A549 (cell line): ENCODE results near the gene CATSPERB. TPM values are rescaled to one million over a fixed set of nuclear protein-coding genes. Genes with fewer than 3 reads are reported as not detected.

Experiments
- ATAC-seq, 2 experiments: fragments of 200-7000 bp in 1 of 2; fragments of >200 bp in 1 of 2; cut with Nextera tagmentation in 1 of 2; cut with Tn5 transposase in 1 of 2; 3 replicates each; pipeline versions ENCODE4 v1.8.0 to v1.9.1; 2018 to 2020; ENCODE audit warnings: mild to moderate bottlenecking in 1 of 2, moderate library complexity in 1 of 2
- CTCF ChIA-PET: fragments of 300-600 bp; sonication (Branson Sonifier 250); formaldehyde crosslinking; extraction: SDS; loops from one replicate; lab custom pipeline; 2021; ENCODE audit warnings: antibody characterized with exemption, inconsistent platforms; lab: Yijun Ruan, JAX
- POLR2A ChIA-PET: fragments of 350-600 bp; formaldehyde crosslinking; extraction: SDS; loops from one replicate; lab custom pipeline; 2021; ENCODE audit warnings: antibody characterized with exemption, inconsistent platforms; lab: Yijun Ruan, JAX
- DNase-seq, 2 experiments: peaks; one replicate each; pipeline versions ENCODE4 v3.0.0 to v3.0.0-alpha.2; 2011 to 2016; ENCODE audit warnings: low read depth in 1 of 2, low spot score in 1 of 2
- FAIRE-seq: peaks from 2 replicates; lab custom pipeline; 2011; peaks lifted over from hg19 to GRCh38; lab: Jason Lieb, UNC
- H3K27ac ChIP-seq, 2 experiments: fragments of >200 bp; sonication (Bioruptor Twin); formaldehyde crosslinking; 3 replicates each; pipeline ENCODE4 v1.5.1; 2016 to 2017
- H3K4me1 ChIP-seq: fragments of >200 bp; sonication (Bioruptor Twin); formaldehyde crosslinking; 3 replicates; pipeline ENCODE4 v1.6.1; 2016
- H3K4me2 ChIP-seq: fragments of >200 bp; sonication (Bioruptor Twin); formaldehyde crosslinking; 3 replicates; pipeline ENCODE4 v1.6.1; 2016
- H3K4me3 ChIP-seq: fragments of >200 bp; sonication (Bioruptor Twin); formaldehyde crosslinking; 3 replicates; pipeline ENCODE4 v1.5.1; 2016
- H3K9me3 ChIP-seq: fragments of >200 bp; sonication (Bioruptor Twin); formaldehyde crosslinking; 3 replicates; pipeline ENCODE4 v1.6.1; 2016
- BHLHE40 ChIP-seq: IDR thresholded peaks from 2 replicates; pipeline ENCODE4 v1.6.1; 2012; ENCODE audit warnings: low read depth, low read length, inconsistent platforms
- CBX8 ChIP-seq: fragments of 200-600 bp; sonication (generic); IDR thresholded peaks from 2 replicates; pipeline ENCODE4 v1.6.1; 2016
- CEBPB ChIP-seq, 2 experiments: fragments of >200 bp in 1 of 2; sonication (Bioruptor Twin) in 1 of 2; formaldehyde crosslinking in 1 of 2; IDR thresholded peaks; 2 replicates each; pipeline ENCODE4 v1.6.1; 2012 to 2016
- EHMT2 ChIP-seq: fragments of 200-600 bp; sonication (generic); IDR thresholded peaks from 2 replicates; pipeline ENCODE4 v1.6.1; 2016; ENCODE audit warnings: antibody characterized with exemption, low read depth, mild to moderate bottlenecking, moderate library complexity
- ESRRA ChIP-seq: fragments of 150-350 bp; IDR thresholded peaks from 2 replicates; pipeline ENCODE4 v1.6.1; 2014; ENCODE audit warnings: mild to moderate bottlenecking, low read length, borderline replicate concordance
- GATA3 ChIP-seq: IDR thresholded peaks from 2 replicates; pipeline ENCODE4 v1.6.1; 2012; ENCODE audit warnings: borderline replicate concordance
- HES2 ChIP-seq: fragments of >200 bp; sonication (Bioruptor Twin); formaldehyde crosslinking; IDR thresholded peaks from 2 replicates; pipeline ENCODE4 v1.6.1; 2016
- HMGXB4 ChIP-seq: fragments of 250-450 bp; sonication (Bioruptor Pico); IDR thresholded peaks from 2 replicates; pipeline ENCODE4 v1.5.0; 2021; ENCODE audit warnings: mild to moderate bottlenecking, moderate library complexity, borderline replicate concordance
- HOXA7 ChIP-seq: fragments of 250-450 bp; sonication (Bioruptor Pico); IDR thresholded peaks from 2 replicates; pipeline ENCODE4 v1.5.0; 2020; ENCODE audit warnings: mild to moderate bottlenecking, moderate library complexity
- HOXB13 ChIP-seq: fragments of 250-450 bp; sonication (Bioruptor Pico); IDR thresholded peaks from 2 replicates; pipeline ENCODE4 v1.5.0; 2020; ENCODE audit warnings: low read depth, mild to moderate bottlenecking, moderate library complexity
- HOXB5 ChIP-seq: fragments of 250-450 bp; sonication (Bioruptor Pico); IDR thresholded peaks from 2 replicates; pipeline ENCODE4 v1.5.0; 2020; ENCODE audit warnings: mild to moderate bottlenecking, moderate library complexity
- KDM1A ChIP-seq: fragments of 200-600 bp; sonication (generic); IDR thresholded peaks from 2 replicates; pipeline ENCODE4 v1.6.1; 2016; ENCODE audit warnings: low read depth, mild to moderate bottlenecking
- KDM5A ChIP-seq: fragments of 200-600 bp; sonication (generic); IDR thresholded peaks from 2 replicates; pipeline ENCODE4 v1.6.1; 2016; ENCODE audit warnings: antibody characterized with exemption, mild to moderate bottlenecking
- MYC ChIP-seq: IDR thresholded peaks from 2 replicates; pipeline ENCODE4 v1.6.1; 2012; ENCODE audit warnings: mild to moderate bottlenecking, inconsistent platforms, low read length, improper control_type of control experiment, borderline replicate concordance
- PHF8 ChIP-seq: fragments of 200-600 bp; sonication (generic); IDR thresholded peaks from 2 replicates; pipeline ENCODE4 v1.6.1; 2016; ENCODE audit warnings: low read depth, mild to moderate bottlenecking, antibody characterized with exemption, moderate library complexity, borderline replicate concordance
- RCOR1 ChIP-seq: fragments of 150-350 bp; IDR thresholded peaks from 2 replicates; pipeline ENCODE4 v1.6.1; 2014; ENCODE audit warnings: antibody characterized with exemption, low read length, low read depth
- RNF2 ChIP-seq: fragments of 200-600 bp; sonication (generic); IDR thresholded peaks from 2 replicates; pipeline ENCODE4 v1.6.1; 2016; ENCODE audit warnings: low read depth, mild to moderate bottlenecking, antibody characterized with exemption, moderate library complexity, borderline replicate concordance
- SREBF2 ChIP-seq: fragments of 450-650 bp; IDR thresholded peaks from 2 replicates; pipeline ENCODE4 v1.6.1; 2014; ENCODE audit warnings: mild to moderate bottlenecking, moderate library complexity
- TFCP2L1 ChIP-seq: fragments of 250-450 bp; sonication (Bioruptor Pico); IDR thresholded peaks from 2 replicates; pipeline ENCODE4 v1.5.0; 2021; ENCODE audit warnings: mild to moderate bottlenecking
- ZFP36 ChIP-seq: fragments of 450-650 bp; IDR thresholded peaks from 2 replicates; pipeline ENCODE4 v1.6.1; 2014; ENCODE audit warnings: borderline replicate concordance; ENCODE audit not compliant: partially characterized antibody
- ZNF302 ChIP-seq: fragments of 250-450 bp; sonication (Bioruptor Pico); IDR thresholded peaks from 2 replicates; pipeline ENCODE4 v1.9.0; 2021; ENCODE audit warnings: inconsistent platforms, mild to moderate bottlenecking, moderate library complexity
- WGBS: methylation state at CpG from one replicate; pipeline ENCODE4 v1.1.6; 2017; ENCODE audit errors: missing lambda C conversion rate; 5-methylcytosine and 5-hydroxymethylcytosine counted together
- polyA minus RNA-seq: library from RNA; depleted of rRNA, polyadenylated mRNA; stranded (reverse); fragments of >200 nt; gene quantifications from 2 replicates; pipeline ENCODE4 v1.2.3, GENCODE V29; 2011; rRNA and poly(A)+ RNA removed
- polyA plus RNA-seq, 4 experiments: library from polyadenylated mRNA; depleted of rRNA in 3 of 4; stranded (reverse); fragments of >200 nt; fragmentation: RNase III in 1 of 4; extraction: RNeasy Plus Mini Kit Qiagen cat#74134 plus additional on column Dnase treatment in 1 of 4; gene quantifications; 2 replicates in 3 of 4; 3 replicates in 1 of 4; pipeline ENCODE4 v1.2.3, GENCODE V29; 2011 to 2017
- TF ChIP-seq, protein P1 (sequence below): IDR thresholded peaks from 2 replicates; pipeline ENCODE4 v1.6.1; 2012
- TF ChIP-seq, protein P2 (sequence below): IDR thresholded peaks from 2 replicates; pipeline ENCODE4 v1.6.1; 2012
- TF ChIP-seq, protein P3 (sequence below): fragments of 450-650 bp; IDR thresholded peaks from 2 replicates; pipeline ENCODE4 v1.6.1; 2014; ENCODE audit warnings: antibody characterized with exemption

Gene CATSPERB
- 0.05 and 0.09 TPM in 2 replicates for polyA plus RNA-seq (2011; rRNA removed)
- polyA plus RNA-seq (2012; cell fraction: cytosol; rRNA removed), result not detected in 2 replicates
- polyA plus RNA-seq (2012; cell fraction: nucleus; rRNA removed), result not detected in 2 replicates
- not detected in 3 replicates for polyA plus RNA-seq (2017; fragmentation: RNase III; extraction: RNeasy Plus Mini Kit Qiagen cat#74134 plus additional on column Dnase treatment)
- not detected in 2 replicates for polyA minus RNA-seq

DNA sequence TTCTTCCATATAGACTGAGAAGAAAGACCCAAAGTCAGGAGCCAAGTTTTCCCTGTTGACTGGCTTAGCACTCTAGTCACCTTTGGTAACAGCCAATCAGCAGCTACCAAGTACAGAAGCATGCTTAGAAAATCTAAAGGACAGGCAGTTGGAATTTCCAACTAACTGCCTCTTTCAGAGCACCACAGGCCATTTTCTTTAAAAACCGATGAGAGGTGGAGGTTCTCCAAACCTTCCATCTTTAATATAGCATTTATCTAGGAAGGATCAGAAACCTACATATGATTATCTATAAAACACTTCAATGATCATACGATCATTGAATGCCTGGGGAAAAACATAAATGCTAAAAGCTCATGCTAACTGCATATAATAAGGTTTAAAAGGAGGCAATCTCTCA is at the start of gene CATSPERB:
TSS of gene CATSPERB (minus strand) at position 101 of the 400 bp plus-strand sequence. CDS start 2,607 bp downstream, outside the sequence.
- TF ChIP-seq HOXB13, result no peak
- no peak for TF ChIP-seq ZNF302
- TF ChIP-seq, protein P1, sequence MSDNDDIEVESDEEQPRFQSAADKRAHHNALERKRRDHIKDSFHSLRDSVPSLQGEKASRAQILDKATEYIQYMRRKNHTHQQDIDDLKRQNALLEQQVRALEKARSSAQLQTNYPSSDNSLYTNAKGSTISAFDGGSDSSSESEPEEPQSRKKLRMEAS, result no peak
- TF ChIP-seq RNF2, result no peak
- TF ChIP-seq KDM5A, result no peak
- TF ChIP-seq ZFP36, result no peak
- TF ChIP-seq TFCP2L1 (CRISPR knock-in tag), result no peak
- no peak for TF ChIP-seq PHF8
- TF ChIP-seq RCOR1, result no peak
- TF ChIP-seq, all 56 proteins: peak for 0

GRCh38 chr14:91780452-91780851 is 48.6 kb upstream of the CATSPERB start:
- peak in 1 of 2 experiments; percentile 16; a peak in 1 of 4 replicates for TF ChIP-seq CEBPB (IDR thresholded peaks at IDR 0.05)
- no peak for TF ChIP-seq RCOR1
- no peak for TF ChIP-seq ESRRA
- TF ChIP-seq, all 56 proteins: peak for 1
- DNase-seq (peak in 1 of 2 experiments; percentile 13), FAIRE-seq (peak; percentile 67), ATAC-seq (no peak)
- ChIA-PET CTCF (interaction anchor here (1.5 kb wide), 1 partner anchor 27 kb away, joined by 3 read pairs; no protein-coding TSS in a partner anchor), POLR2A (no interaction called here)
- Histone ChIP-seq H3K27ac (no peak overlapping the region), H3K4me1 (peaks cover 9% of the 10 kb centered on the region; the same call in 2 of the 3 replicates), H3K4me2 (peak overlapping the region; percentile 48), H3K9me3 (no peaks in the 10 kb centered on the region), H3K4me3 (no peak overlapping the region)
- WGBS, result 27% methylated on average over 3 of the region's 3 CpGs

More for the DNA sequence above, at the start of gene CATSPERB:
- H3K4me2 ChIP-seq, result no peak within 1 kb of the TSS
- no peak for ATAC-seq
- H3K27ac ChIP-seq, result no peak within 1 kb of the TSS
- CTCF ChIA-PET, result interaction anchor here (1.1 kb wide), 2 partner anchors 67 to 120 kb away, joined by 3 read pairs; no protein-coding TSS in a partner anchor
- POLR2A ChIA-PET, result no interaction called here
- H3K4me3 ChIP-seq, result no peak within 1 kb of the TSS
- no peaks in the 10 kb centered on the region for H3K4me1 ChIP-seq
- H3K9me3 ChIP-seq, result no peaks in the 10 kb centered on the region
- no peak for DNase-seq
- WGBS, result 81% methylated on average over 2 of the region's 2 CpGs
- FAIRE-seq, result no peak

DNA sequence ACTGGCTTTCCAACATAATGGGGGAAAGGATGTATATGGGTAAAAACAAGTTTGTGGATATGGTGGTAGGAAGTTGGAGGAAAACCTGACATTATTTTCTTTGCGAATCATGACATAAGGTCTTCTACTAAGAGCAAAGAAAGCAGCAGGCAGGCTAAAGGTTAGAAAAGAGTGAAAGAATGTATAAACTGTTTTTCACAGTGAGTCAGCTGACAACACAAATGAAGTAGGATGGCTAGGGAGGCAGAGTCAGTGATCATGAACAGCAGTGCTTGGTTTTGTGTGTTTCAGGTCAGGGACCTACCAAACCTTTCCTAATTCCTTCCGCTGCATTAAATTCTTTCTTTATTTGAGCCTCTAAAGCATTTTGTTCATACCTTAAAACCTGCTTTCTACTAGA is 46.3 kb upstream of the CATSPERB start:
- 95% methylated on average over 2 of the region's 2 CpGs for WGBS
- ATAC-seq (no peak), FAIRE-seq (no peak)

More for the DNA sequence above, 46.3 kb upstream of the CATSPERB start:
- no peak for DNase-seq
- TF ChIP-seq ZNF302 (no peak), HMGXB4 (no peak), KDM1A (no peak), RCOR1 (no peak), HOXB5 (CRISPR knock-in tag) (no peak), CBX8 (no peak), MYC (no peak), BHLHE40 (no peak), GATA3 (no peak), HOXA7 (CRISPR knock-in tag) (no peak), EHMT2 (no peak), HES2 (no peak), ZFP36 (no peak), PHF8 (no peak), SREBF2 (no peak)
- TF ChIP-seq, protein P2, sequence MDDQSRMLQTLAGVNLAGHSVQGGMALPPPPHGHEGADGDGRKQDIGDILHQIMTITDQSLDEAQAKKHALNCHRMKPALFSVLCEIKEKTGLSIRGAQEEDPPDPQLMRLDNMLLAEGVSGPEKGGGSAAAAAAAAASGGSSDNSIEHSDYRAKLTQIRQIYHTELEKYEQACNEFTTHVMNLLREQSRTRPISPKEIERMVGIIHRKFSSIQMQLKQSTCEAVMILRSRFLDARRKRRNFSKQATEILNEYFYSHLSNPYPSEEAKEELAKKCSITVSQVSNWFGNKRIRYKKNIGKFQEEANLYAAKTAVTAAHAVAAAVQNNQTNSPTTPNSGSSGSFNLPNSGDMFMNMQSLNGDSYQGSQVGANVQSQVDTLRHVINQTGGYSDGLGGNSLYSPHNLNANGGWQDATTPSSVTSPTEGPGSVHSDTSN, result no peak
- TF ChIP-seq, protein P3, sequence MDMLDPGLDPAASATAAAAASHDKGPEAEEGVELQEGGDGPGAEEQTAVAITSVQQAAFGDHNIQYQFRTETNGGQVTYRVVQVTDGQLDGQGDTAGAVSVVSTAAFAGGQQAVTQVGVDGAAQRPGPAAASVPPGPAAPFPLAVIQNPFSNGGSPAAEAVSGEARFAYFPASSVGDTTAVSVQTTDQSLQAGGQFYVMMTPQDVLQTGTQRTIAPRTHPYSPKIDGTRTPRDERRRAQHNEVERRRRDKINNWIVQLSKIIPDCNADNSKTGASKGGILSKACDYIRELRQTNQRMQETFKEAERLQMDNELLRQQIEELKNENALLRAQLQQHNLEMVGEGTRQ, result no peak
- Histone ChIP-seq H3K4me3 (no peak overlapping the region), H3K4me2 (no peak overlapping the region), H3K9me3 (no peaks in the 10 kb centered on the region), H3K4me1 (peaks cover 9% of the 10 kb centered on the region; the same call in 2 of the 3 replicates), H3K27ac (no peak overlapping the region)
- ChIA-PET POLR2A (no interaction called here), CTCF (no interaction called here)
